ENCODE results near the gene TNP1.

- TF ChIP-seq EP300 (IDR thresholded peaks at IDR 0.05) (no peak), POLR2A (IDR thresholded peaks at IDR 0.05) (no peak), POLR2AphosphoS5 (IDR thresholded peaks at IDR 0.05) (no peak)
- TF ChIP-seq, protein P1, sequence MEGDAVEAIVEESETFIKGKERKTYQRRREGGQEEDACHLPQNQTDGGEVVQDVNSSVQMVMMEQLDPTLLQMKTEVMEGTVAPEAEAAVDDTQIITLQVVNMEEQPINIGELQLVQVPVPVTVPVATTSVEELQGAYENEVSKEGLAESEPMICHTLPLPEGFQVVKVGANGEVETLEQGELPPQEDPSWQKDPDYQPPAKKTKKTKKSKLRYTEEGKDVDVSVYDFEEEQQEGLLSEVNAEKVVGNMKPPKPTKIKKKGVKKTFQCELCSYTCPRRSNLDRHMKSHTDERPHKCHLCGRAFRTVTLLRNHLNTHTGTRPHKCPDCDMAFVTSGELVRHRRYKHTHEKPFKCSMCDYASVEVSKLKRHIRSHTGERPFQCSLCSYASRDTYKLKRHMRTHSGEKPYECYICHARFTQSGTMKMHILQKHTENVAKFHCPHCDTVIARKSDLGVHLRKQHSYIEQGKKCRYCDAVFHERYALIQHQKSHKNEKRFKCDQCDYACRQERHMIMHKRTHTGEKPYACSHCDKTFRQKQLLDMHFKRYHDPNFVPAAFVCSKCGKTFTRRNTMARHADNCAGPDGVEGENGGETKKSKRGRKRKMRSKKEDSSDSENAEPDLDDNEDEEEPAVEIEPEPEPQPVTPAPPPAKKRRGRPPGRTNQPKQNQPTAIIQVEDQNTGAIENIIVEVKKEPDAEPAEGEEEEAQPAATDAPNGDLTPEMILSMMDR (IDR thresholded peaks at IDR 0.05) = no peak
Observed at GRCh38 chr2:216890138-216890537, 30.3 kb upstream of the TNP1 start.
